ENCODE data around the gene RPL26.
"Not testable (repeated sequence)": the region's sequence is repeated elsewhere in the genome, so short reads cannot be mapped to it uniquely, and the experiment has no call there.

The RPL26 gene

DNA sequence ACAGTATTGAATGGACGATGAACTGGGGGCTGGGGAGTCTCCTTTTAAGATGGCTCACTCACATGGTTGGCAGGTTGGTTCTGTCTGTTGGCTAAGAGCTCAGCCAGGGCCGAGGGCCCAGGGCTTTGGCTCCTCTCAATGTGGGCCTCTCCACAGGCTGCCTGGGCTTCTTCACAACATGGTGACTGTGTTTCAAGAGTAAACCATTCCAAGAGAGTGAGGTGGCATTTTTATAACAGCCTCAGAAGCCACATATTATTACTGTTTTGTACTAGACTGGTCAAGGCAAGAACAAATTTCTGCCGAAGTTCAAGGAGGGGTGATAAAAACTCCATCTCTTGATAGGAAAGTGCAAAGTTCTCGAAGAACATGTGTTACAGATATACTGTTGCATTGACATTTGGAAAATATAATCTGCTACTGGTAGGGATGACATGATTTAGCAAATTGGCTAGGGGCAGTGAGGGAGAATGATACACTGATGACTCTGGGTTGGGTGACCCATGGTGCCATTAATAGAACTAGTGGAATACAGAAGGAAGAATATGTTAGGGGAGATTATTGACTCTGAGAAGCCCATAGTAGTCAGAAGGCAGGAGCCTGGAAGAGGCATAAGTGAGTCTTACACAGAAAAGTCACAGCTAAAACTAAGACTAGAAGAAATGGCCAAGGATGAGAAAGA, 20.2 kb downstream of the RPL26 start:
- DNase-seq = no peak

DNA sequence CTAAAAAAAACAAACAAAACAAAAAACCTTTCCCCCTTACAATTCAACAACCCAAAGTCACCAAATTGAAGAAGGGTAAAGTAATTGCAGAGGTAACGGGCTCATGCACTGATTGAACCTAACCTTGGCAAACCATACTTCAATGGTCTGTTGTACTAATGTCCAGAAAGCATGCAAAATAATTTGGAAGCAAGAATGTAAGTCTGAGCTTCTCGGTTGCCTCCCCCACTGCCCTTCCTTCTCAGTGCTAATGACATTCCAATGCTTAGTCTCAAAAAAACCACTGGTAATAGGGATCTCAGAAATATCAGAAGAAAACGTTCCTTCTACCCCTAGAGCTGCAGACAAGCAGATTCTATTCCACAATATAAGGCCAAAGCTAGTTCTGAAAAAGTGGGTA, 22.2 kb downstream of the RPL26 start:
- DNase-seq = no peak

DNA sequence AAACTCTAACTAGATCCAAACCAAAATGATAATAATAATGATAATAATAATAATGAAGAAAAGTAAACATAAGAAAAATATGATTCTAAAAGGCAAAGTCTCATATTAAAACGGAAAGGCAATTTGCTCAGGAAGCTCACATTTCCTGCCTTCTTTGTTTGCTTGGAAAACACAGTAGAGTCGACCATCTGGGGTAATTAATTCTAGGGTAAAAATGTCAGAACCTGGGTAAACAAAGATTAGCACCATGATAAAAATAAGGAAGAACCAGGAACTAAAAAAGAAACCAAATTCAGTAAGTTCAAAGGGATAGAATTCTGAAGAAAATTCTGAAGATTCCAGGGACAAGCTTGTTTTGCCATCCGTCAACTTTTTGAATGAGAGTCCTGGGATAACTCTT, 22.7 kb downstream of the RPL26 start:
- no peak for DNase-seq

DNA sequence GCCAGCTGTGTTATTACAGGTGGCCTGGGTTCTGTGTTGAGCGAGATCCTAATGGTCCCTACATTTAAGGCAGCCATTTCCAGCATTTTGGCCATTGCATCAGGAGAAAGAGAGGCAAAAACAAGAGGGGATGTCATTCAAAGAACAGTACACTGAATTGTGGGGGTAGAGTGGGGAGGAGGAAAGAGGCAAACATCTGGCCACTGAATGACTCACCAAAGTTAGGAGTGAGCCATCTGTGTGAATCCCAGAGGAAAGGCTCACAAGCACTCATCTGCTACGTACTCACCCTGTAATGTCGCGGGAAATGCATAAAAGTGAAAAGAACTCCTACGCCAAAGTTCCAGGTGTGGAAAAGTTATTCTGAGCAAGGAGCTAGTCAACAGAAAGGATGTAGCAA, 23.2 kb downstream of the RPL26 start:
- DNase-seq = no peak

DNA sequence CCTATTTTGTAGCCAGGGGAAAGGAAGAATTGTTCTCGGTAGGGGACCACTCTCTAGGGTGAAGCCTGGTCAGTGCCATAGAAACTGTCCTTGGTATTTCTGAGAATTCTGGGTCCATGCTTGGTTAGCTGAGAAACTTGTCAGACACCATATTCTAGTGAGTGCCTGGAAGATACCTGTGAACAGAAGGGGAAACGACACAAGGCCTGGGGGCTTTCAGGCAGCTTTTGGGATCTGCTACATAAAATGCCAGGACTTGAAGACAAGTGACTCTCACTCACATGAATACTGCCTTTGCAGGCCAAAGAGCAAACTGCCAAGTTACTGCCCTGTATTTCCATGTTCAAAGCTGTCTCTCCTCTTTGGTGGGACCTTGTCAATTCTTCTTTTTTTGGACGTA, 25.1 kb downstream of the RPL26 start:
- DNase-seq = no peak

DNA sequence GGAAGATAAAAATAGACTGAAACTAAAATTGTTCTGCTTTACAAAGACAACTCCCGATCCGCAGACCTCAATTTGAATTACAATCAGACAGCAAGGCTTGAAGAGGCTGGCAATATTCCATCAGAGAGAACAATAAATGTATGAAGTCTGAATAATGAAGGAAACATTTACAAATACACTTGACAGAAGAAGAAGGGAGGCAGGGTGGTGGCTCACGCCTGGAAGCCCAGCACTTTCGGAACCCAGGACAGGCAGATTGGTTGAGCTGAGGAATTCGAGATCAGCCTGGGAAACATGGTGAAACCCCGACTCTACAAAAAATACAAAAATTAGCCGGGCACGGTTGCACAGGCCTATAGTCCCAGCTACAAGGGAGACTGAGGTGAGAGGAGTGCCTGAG, 28.8 kb downstream of the RPL26 start:
- no peak for DNase-seq

DNA sequence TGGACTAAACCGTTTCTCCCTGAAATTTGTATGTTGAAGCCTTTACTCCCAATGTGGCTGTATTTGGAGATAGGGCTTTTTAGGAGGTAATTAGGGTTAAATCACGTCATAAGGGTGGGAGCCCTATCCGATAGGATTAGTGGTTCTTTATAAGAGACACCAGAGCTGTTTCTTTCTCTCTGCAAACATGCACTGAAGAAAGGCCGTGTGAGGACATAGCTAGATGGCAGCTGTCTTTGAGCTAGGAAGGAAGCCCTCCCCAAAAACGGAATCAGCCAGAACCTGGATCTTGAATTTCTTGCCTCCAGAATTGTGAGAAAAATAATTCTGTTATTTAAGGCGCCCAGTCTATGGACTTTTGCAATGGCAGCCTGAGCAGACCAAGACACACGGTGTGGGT, 29.3 kb downstream of the RPL26 start:
- no peak for DNase-seq

DNA sequence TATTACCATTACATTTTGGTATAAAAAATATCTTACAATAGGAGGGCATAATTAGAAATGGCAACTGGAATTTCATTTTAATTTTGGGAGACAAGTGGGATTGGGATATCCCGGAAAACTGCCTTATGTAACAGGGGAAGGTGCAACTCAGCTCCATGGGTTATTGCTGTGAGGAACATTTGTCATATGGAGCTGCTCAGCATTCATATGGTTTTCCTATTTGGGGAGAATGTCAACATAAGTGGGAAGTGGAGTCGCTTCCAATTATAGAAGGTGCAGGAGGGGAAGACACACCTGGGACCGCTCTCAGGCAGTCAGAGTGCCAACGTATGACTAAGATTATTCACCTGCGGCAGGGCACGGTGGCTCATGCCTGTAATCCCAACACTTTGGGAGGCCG, 32.7 kb downstream of the RPL26 start:
- DNase-seq = no peak

DNA sequence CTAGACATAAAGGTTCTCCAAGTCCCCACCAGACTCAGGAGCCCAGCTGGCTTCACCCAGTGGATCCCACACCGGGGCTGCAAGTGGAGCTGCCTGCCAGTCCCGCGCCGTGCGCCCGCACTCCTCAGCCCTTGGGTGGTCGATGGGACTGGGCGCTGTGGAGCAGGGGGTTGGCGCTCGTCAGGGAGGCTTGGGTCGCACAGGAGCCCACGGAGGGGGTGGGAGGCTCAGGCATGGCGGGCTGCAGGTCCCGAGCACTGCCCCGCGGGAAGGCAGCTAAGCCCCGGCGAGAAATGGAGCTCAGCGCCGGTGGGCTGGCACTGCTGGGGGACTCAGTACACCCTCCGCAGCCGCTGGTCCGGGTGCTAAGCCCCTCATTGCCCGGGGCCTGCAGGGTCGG, 36.0 kb downstream of the RPL26 start:
- not testable (repeated sequence) for DNase-seq

DNA sequence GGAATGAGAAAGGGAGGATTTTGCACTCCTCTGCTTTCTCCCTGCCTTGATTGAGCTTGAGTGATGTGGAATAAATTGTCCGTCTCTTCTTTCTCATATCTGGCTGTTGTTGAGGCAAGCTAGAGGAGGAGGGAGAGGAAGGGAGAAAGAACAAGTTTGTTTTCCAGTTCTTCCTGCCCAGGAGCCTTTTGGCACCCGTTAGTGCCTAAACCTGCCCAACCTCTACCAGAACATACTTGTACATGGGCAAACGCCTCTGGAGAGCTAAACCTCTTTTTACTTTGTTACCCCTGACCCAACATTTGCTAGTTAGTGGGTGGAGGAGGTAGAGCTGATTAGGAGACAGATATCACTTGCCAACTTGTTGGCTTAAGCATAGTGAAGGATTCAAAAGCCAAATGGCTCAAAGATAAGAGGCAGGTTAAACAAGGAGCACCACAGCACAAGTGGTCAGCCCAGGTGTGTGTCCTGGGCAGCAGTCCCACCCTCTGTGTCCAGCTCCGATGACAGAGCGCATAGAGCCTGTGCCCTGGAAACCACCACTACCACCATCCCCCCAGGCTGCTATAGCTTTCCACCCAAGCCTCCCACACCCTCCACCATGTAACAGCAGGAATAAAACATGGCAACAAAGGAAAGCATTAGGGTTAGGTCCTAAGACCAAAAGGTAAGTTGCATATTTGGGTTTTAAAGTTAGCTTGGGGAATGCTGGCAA, 36.9 kb downstream of the RPL26 start:
- no peak for DNase-seq

DNA sequence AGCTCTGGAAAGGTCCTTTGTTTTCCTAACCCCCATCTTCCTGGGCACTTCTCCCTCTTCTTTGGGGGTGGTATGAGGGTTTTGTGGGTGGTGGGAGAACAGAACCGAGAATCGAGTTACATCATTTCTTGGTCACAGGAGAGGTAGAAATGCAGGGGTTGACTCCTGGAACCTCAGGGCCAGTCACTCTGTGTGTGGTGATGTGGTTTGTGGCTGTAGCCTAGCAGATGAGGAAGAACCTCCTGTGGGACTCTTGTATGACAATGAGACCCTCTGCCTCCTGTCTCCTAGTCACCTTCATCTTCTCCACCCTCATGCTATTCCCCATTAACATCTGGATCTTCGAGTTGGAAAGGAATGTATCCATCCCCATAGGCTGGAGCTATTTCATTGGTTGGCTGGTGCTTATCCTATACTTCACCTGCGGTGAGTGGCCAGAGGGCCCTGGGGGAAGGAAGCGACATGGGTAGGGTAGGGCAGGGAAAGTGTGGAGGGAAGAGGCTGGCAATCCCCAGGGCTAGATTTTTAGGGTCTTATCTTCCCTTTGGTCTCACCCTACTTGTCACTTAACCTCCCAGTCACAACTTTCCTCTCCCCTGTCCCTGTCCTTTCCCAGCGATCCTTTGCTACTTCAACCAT, 37.8 kb downstream of the RPL26 start:
- no peak for DNase-seq

DNA sequence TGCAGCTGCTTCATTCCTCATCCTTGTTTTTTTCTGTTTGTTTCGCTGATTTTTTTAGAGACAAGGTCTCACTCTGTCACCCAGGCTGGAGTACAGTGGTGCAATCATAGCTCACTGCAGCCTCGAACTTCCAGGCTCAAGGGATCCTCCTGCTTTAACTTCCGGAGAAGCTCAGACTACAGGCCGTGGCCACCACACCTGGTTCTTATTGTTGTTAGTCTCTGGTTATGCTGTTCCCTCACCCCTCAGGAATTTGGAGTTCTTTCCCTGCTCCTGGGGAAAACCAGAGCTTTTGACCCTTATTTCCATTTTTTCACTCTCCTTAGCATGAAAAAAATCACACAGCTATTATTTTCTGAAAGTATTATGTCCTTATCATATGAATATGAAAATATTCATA, 41.5 kb downstream of the RPL26 start:
- DNase-seq = no peak

DNA sequence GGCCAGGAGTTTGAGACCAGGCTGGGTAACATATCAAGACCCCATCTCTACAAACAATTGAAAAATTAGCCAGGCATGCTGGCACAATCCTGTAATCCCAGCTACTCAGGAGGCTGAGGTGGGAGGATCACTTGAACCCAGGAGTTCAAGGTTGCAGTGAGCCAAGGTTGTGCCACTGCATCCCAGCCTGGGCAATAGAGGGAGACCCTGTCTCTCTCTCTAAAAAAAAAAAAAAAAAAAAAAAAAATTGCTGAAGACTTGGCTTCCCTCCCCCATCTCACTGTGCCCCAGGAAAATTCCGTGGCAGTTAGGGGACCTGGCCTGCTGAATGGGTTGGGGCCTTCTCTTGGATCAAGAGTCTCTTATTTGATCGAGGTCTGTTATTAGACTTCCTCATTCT, 43.5 kb downstream of the RPL26 start, which contains the start of gene ODF4:
Gene ODF4 (plus strand): TSS at position 301 of the 400 bp plus-strand sequence. CDS start 212 bp downstream, outside the sequence.
- DNase-seq = no peak

DNA sequence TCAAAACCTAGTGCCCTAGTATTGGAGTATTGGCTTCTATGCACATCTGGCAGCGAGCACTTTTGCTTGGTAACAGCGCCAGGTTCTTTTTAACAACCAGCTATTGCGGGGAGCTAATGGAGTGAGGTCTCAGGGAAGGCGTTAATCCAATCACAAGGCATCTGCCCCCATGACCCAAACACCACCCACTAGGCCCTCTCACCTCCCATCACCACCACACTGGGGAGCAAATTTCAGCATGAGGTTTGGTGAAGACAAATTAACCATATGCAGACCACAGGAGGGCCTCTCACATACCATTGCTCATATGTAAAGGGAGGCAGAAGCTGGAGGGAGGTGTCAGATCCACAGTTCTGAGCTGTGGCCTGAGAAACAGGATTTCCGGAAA, 44.2 kb downstream of the RPL26 start:
- DNase-seq = no peak

DNA sequence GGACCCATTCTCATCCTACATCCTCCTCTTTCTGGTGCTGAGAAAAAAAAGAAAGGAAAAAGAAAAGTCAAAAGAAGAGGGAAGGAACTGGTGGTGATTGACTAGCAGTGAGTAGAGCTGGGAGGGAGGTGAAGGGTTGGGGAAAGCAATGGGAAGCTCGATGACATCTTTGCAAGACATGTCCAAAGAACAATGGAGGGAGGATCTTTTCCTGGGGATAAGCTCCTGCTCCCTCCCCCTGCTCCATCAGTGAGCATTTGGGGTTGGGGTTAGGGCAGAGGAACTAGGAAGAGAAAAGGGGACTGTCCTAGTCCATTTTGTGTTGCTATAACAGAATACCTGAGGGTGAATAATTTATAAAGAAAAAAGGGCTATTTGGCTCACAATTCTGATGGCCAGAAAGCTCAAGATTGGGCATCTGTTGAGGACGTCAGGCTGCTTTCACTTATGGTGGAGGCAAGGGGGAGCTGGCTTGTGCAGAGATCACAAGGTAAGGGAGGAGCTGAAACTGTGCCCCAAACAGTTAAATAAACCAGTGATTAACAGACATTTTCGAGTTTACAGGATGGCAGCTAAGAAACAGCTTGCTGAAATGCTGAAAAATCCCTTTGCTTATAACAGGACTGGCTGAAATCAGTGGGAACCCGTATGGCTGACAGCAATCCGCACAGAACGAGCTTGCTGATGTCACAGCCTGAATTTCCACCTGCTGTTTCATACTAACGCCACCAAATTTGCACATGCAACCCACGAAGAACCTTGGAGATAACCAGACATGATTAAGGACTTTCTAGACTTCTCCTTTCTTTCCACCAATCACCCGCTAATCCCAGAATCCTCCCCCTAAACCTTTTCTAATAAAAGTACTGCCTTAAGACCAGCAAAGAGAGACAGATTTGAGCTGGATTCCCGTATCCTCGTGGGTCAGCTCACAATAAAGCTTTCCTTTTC, 44.9 kb downstream of the RPL26 start:
- DNase-seq = no peak

DNA sequence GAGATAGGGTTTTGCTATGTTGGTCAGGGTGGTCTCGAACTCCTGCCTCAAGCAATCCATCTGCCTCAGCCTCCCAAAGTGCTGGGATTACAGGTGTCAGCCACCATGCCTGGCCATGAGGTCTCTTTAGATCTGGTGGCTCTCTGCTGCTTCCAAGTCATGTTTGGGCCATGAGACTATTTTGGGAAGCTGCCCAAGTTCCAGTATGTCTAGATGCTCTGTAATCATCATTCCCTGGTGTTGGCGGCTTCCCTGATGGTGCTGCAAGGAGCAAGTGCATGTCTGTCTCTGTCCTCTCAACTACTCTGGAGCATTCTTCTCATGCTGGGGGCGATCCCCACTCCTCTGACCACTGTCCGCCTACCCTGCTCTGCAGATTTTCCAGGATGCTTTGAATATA, 49.7 kb downstream of the RPL26 start:
- DNase-seq = no peak

DNA sequence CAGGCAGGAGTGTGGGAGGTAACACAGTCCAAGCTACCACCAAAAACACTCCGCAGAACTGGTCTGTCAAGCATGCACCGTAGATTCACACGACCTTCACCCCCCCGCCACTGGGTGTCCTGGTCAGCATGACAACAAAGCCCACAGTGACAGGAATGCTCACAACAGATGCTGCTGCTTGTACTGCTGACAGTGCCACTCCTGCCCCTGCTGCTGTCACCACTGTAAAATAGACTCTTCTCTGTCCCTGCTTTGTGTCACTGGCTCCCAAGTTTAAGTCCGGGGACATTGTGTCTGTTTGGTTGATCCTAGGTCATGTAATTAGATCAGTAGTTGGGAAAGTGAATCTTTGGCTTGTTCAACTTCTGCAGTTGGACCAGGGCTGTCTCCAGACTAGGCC, 50.3 kb downstream of the RPL26 start:
- DNase-seq = no peak

DNA sequence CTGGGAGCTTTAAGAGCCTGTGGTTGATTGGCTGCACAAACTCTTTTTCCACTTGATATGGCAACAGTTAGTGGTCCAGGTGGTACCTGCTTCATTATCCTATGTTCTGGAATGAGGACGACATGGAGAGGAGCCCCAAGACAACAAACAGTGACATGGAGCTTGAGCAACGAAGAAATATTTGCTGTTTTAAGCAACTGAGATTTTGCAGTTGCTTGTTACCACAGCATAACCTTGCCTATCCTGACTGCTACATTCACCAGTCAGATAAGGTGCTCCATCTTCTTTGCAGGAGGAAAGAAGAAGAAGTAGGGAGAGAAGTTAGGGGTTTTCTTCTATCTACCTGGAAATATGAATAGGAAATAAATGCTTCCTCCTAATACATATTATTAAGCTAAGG, 50.9 kb downstream of the RPL26 start:
- no peak for DNase-seq
